ENCODE data around the gene TBX3. TPM values are rescaled to one million over a fixed set of nuclear protein-coding genes. Genes with fewer than 3 reads are reported as not detected.

Gene TBX3
- total and polyA plus RNA-seq, 2 donors from 2014 or later, result 10.5 to 18.0 TPM

GRCh38 chr12:114638790-114639435 lies 45.1 kb downstream of the TBX3 start:
- no peak for TF ChIP-seq CTCF (IDR thresholded peaks at IDR 0.05; ENCODE audit: borderline replicate concordance, extremely low read depth, insufficient read depth)
- DNase-seq (no peak), FAIRE-seq (no peak)
- Histone ChIP-seq H3K4me1 (ENCODE audit: control insufficient read depth in 2 of 3, insufficient read depth in 2 of 3, low read depth in 1 of 3, low read length in 3 of 3) (no peaks in the 10 kb centered on the region), H3K27ac (ENCODE audit: low read depth in 2 of 2, low read length in 2 of 2) (no peak overlapping the region), H3K9me3 (ENCODE audit: control insufficient read depth in 2 of 3, insufficient read depth in 1 of 3, low read length in 3 of 3) (no peaks in the 10 kb centered on the region), H3K27me3 (ENCODE audit: control insufficient read depth, insufficient read depth, low read length) (no peaks in the 10 kb centered on the region), H3K36me3 (ENCODE audit: control insufficient read depth in 2 of 3, insufficient read depth in 3 of 3, low read length in 3 of 3) (no peaks in the 10 kb centered on the region), H3K9ac (ENCODE audit: low read length in 3 of 3) (no peak overlapping the region), H3K4me3 (ENCODE audit: low read length in 3 of 3) (no peak overlapping the region)
- intact Hi-C loops (cut with DNase I), result no loop called here

- Histone ChIP-seq H3K27me3 (ENCODE audit: control insufficient read depth, insufficient read depth, low read length) (no peaks in the 10 kb centered on the region), H3K4me1 (ENCODE audit: control insufficient read depth in 2 of 3, insufficient read depth in 2 of 3, low read depth in 1 of 3, low read length in 3 of 3) (no peaks in the 10 kb centered on the region), H3K4me3 (ENCODE audit: low read length in 3 of 3) (no peak overlapping the region), H3K9ac (ENCODE audit: low read length in 3 of 3) (no peak overlapping the region), H3K9me3 (ENCODE audit: control insufficient read depth in 2 of 3, insufficient read depth in 1 of 3, low read length in 3 of 3) (no peaks in the 10 kb centered on the region), H3K27ac (ENCODE audit: low read depth in 2 of 2, low read length in 2 of 2) (no peak overlapping the region), H3K36me3 (ENCODE audit: control insufficient read depth in 2 of 3, insufficient read depth in 3 of 3, low read length in 3 of 3) (no peaks in the 10 kb centered on the region)
- no peak for TF ChIP-seq CTCF (IDR thresholded peaks at IDR 0.05; ENCODE audit: borderline replicate concordance, extremely low read depth, insufficient read depth)
- FAIRE-seq (no peak), DNase-seq (peak in 2 of 5 donors; percentile 10 to 17)
- intact Hi-C loops (cut with DNase I), result no loop called here
Measured at GRCh38 chr12:114636723-114637480, 47.1 kb downstream of the TBX3 start.

GRCh38 chr12:114631242-114631641 lies 52.7 kb downstream of the TBX3 start:
- H3K9ac ChIP-seq (ENCODE audit: low read length in 3 of 3), result no peak overlapping the region
- H3K9me3 ChIP-seq (ENCODE audit: control insufficient read depth in 2 of 3, insufficient read depth in 1 of 3, low read length in 3 of 3), result no peaks in the 10 kb centered on the region
- TF ChIP-seq CTCF (IDR thresholded peaks at IDR 0.05; ENCODE audit: borderline replicate concordance, extremely low read depth, insufficient read depth), result no peak
- FAIRE-seq, result no peak
- DNase-seq, result no peak
- H3K27me3 ChIP-seq (ENCODE audit: control insufficient read depth, insufficient read depth, low read length), result no peaks in the 10 kb centered on the region
- H3K27ac ChIP-seq (ENCODE audit: low read depth in 2 of 2, low read length in 2 of 2), result no peak overlapping the region
- intact Hi-C loops (cut with DNase I), result no loop called here
- H3K4me1 ChIP-seq (ENCODE audit: control insufficient read depth in 2 of 3, insufficient read depth in 2 of 3, low read depth in 1 of 3, low read length in 3 of 3), result no peaks in the 10 kb centered on the region
- H3K4me3 ChIP-seq (ENCODE audit: low read length in 3 of 3), result no peak overlapping the region
- no peaks in the 10 kb centered on the region for H3K36me3 ChIP-seq (ENCODE audit: control insufficient read depth in 2 of 3, insufficient read depth in 3 of 3, low read length in 3 of 3)
